Fibroblast of lung (primary cell): ENCODE measurements around the gene SPEM1. TPM values are rescaled to one million over a fixed set of nuclear protein-coding genes. Genes with fewer than 3 reads are reported as not detected.

ENCODE experiments used
- DNase-seq, 2 donors: peaks; one replicate each; pipeline versions ENCODE4 v3.0.0 to v3.0.0-alpha.2; 2010; ENCODE audit warnings: low read depth in 2 of 2
- H2AFZ ChIP-seq: 2 replicates; pipeline ENCODE4 v1.5.1; 2012; ENCODE audit warnings: low read length, control low read depth, inconsistent platforms
- H3K27ac ChIP-seq: 2 replicates; pipeline ENCODE4 v1.5.1; 2011; ENCODE audit warnings: low read length, control low read depth; ENCODE audit not compliant: insufficient read depth
- H3K27me3 ChIP-seq: 2 replicates; pipeline ENCODE4 v1.5.1; 2011; ENCODE audit warnings: mild to moderate bottlenecking, low read length; ENCODE audit not compliant: control insufficient read depth, insufficient read depth
- H3K36me3 ChIP-seq: 2 replicates; pipeline ENCODE4 v1.5.1; 2011; ENCODE audit warnings: low read length; ENCODE audit not compliant: control insufficient read depth, insufficient read depth
- H3K4me1 ChIP-seq: 2 replicates; pipeline ENCODE4 v1.5.1; 2011; ENCODE audit warnings: low read length; ENCODE audit not compliant: control insufficient read depth, insufficient read depth; ENCODE audit errors: extremely low read depth
- H3K4me2 ChIP-seq: 2 replicates; pipeline ENCODE4 v1.5.1; 2011; ENCODE audit warnings: low read length, control low read depth; ENCODE audit not compliant: insufficient read depth; ENCODE audit errors: extremely low read depth
- H3K4me3 ChIP-seq, 4 experiments: fragments of 200-600 bp in 1 of 4; sonication (generic) in 1 of 4; replicated peaks in 1 of 4; 2 replicates each; pipeline ENCODE4 v1.5.1; 2011 to 2016; ENCODE audit warnings: low read length in 4 of 4, low read depth in 3 of 4, mild to moderate bottlenecking in 3 of 4, control low read depth in 2 of 4, inconsistent platforms in 1 of 4, mixed read lengths in 1 of 4; ENCODE audit not compliant: insufficient read depth in 1 of 4; ENCODE audit errors: control extremely low read depth in 1 of 4
- H3K79me2 ChIP-seq: 2 replicates; pipeline ENCODE4 v1.5.1; 2012; ENCODE audit warnings: mild to moderate bottlenecking, low read length, inconsistent platforms; ENCODE audit not compliant: control insufficient read depth, insufficient read depth
- H3K9ac ChIP-seq: 2 replicates; pipeline ENCODE4 v1.5.1; 2011; ENCODE audit warnings: mild to moderate bottlenecking, low read length, control low read depth; ENCODE audit not compliant: insufficient read depth
- H3K9me3 ChIP-seq: 2 replicates; pipeline ENCODE4 v1.5.1; 2012; ENCODE audit warnings: low read depth, low read length; ENCODE audit not compliant: control insufficient read depth, insufficient read depth
- H4K20me1 ChIP-seq: 2 replicates; pipeline ENCODE4 v1.5.1; 2011; ENCODE audit warnings: low read length; ENCODE audit not compliant: control insufficient read depth, insufficient read depth; ENCODE audit errors: extremely low read depth
- EZH2 ChIP-seq: IDR thresholded peaks from 2 replicates; pipeline ENCODE4 v1.5.1; 2012; ENCODE audit warnings: low read length, control low read depth, mild to moderate bottlenecking; ENCODE audit errors: missing control alignments
- polyA plus RNA-seq, 2 donors: library from polyadenylated mRNA; depleted of rRNA in 1 of 2; stranded (reverse) in 1 of 2; unstranded in 1 of 2; fragments of >200 nt; gene quantifications; 2 replicates each; pipeline ENCODE4 v1.2.1, GENCODE V29; 2011 to 2012; ENCODE audit warnings: missing spikeins in 1 of 2
- total RNA-seq: library from RNA; depleted of rRNA; stranded (reverse); fragments of >200 nt; gene quantifications from 2 replicates; pipeline ENCODE4 v1.2.1, GENCODE V29; 2014
- TF ChIP-seq, protein P1 (sequence below), 2 donors: IDR thresholded peaks in 1 of 2; conservative IDR thresholded peaks in 1 of 2; 1 replicate in 1 of 2; 2 replicates in 1 of 2; pipeline ENCODE4 v1.5.1; 2011 to 2012; ENCODE audit warnings: low read length in 2 of 2, control low read depth in 1 of 2, inconsistent platforms in 1 of 2, low read depth in 1 of 2, mild to moderate bottlenecking in 1 of 2

Gene SPEM1
- total and polyA plus RNA-seq, 2 donors (not counting 1 experiment from before 2014, with no cell fraction given) = not detected

DNA sequence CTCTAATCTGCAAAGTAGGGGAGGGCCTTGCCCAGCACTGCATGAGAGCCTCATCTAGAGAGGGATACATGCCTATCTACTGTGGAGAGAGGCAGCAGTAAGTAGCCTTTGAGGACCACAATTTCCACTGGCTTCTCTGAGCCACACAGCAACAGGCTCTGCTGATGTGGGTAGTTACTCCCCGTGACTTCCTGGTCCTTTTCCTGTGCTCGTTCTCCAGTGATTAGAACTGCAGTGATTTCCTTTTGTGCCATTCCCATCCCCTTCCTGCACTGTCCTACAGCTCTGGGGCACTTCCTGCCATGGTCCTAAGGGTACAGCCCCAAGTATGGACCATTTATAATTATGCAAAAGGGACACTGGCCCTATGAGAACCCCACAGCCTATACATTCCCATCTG, 28.8 kb upstream of the SPEM1 start:
- Histone ChIP-seq H3K9me3 (no peaks in the 10 kb centered on the region), H3K4me3 (no peak overlapping the region), H3K36me3 (peaks cover 15% of the 10 kb centered on the region), H3K27me3 (no peaks in the 10 kb centered on the region), H3K4me1 (peaks cover 3% of the 10 kb centered on the region), H4K20me1 (no peaks in the 10 kb centered on the region), H2AFZ (no peak overlapping the region), H3K27ac (no peak overlapping the region), H3K4me2 (no peak overlapping the region), H3K79me2 (no peaks in the 10 kb centered on the region), H3K9ac (no peak overlapping the region)
- no peak for DNase-seq
- TF ChIP-seq, protein P1, sequence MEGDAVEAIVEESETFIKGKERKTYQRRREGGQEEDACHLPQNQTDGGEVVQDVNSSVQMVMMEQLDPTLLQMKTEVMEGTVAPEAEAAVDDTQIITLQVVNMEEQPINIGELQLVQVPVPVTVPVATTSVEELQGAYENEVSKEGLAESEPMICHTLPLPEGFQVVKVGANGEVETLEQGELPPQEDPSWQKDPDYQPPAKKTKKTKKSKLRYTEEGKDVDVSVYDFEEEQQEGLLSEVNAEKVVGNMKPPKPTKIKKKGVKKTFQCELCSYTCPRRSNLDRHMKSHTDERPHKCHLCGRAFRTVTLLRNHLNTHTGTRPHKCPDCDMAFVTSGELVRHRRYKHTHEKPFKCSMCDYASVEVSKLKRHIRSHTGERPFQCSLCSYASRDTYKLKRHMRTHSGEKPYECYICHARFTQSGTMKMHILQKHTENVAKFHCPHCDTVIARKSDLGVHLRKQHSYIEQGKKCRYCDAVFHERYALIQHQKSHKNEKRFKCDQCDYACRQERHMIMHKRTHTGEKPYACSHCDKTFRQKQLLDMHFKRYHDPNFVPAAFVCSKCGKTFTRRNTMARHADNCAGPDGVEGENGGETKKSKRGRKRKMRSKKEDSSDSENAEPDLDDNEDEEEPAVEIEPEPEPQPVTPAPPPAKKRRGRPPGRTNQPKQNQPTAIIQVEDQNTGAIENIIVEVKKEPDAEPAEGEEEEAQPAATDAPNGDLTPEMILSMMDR (conservative IDR thresholded peaks at IDR 0.05 in 1 of 2, IDR thresholded peaks at IDR 0.05 in 1 of 2; ENCODE audit: low read depth in 1 of 2, low read length in 2 of 2) = no peak
- TF ChIP-seq EZH2 = no peak

DNA sequence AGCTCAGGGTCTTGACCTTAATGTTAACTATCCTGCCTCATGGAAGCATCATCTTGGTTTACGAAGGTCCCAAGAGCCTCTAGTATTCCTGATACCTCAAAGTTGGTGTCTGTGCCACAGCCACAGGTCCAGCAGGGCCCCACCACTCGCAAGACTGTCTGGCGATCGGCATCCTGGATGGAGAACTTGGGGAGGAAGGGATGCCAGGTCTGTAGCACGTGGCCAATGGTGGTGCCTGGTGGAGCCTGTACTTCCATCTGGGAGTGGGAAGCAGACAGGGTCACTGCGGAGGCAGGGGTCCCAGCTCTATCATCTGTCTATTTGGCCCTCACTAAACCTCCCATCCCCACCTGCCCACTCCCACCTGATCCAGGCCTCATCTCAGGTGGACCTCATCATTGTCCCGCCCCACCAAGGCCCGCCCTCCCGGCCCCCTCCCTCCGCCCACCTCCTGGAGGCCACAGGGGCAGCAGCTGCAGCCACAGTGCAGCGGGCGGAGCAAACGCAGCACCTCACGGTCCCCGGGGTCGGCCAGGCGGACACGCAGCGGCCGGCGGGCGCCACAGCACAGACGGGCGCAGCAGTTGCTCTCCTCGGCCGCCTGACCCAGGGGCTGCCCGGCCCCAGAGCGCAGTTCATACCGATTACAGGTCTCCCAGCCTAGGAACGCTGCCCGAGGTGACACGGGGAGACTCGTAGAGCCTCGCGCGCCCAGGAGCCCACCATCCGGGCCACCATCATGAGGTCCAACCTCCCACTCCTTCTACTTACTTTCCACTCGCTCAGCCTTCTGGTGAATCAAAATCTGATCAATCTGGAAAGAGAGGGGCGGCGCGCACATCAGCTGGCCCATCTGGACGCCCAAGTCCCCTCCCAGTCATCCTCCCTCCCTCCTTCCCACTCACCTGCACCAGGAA, 27.2 kb upstream of the SPEM1 start:
- peak overlapping the region; percentile 92 for H3K4me2 ChIP-seq
- DNase-seq = no peak
- no peak overlapping the region for H2AFZ ChIP-seq
- H3K4me1 ChIP-seq = peaks cover 3% of the 10 kb centered on the region
- H4K20me1 ChIP-seq = no peaks in the 10 kb centered on the region
- TF ChIP-seq, protein P1 (conservative IDR thresholded peaks at IDR 0.05 in 1 of 2, IDR thresholded peaks at IDR 0.05 in 1 of 2; ENCODE audit: low read depth in 1 of 2, low read length in 2 of 2) = no peak
- no peak for TF ChIP-seq EZH2
- H3K9me3 ChIP-seq = no peaks in the 10 kb centered on the region
- peaks cover 15% of the 10 kb centered on the region for H3K36me3 ChIP-seq
- peak overlapping the region; percentile 54 to 96 (median 80) for H3K4me3 ChIP-seq
- no peak overlapping the region for H3K27ac ChIP-seq
- peak overlapping the region; percentile 80 for H3K9ac ChIP-seq
- no peaks in the 10 kb centered on the region for H3K27me3 ChIP-seq
- no peaks in the 10 kb centered on the region for H3K79me2 ChIP-seq

DNA sequence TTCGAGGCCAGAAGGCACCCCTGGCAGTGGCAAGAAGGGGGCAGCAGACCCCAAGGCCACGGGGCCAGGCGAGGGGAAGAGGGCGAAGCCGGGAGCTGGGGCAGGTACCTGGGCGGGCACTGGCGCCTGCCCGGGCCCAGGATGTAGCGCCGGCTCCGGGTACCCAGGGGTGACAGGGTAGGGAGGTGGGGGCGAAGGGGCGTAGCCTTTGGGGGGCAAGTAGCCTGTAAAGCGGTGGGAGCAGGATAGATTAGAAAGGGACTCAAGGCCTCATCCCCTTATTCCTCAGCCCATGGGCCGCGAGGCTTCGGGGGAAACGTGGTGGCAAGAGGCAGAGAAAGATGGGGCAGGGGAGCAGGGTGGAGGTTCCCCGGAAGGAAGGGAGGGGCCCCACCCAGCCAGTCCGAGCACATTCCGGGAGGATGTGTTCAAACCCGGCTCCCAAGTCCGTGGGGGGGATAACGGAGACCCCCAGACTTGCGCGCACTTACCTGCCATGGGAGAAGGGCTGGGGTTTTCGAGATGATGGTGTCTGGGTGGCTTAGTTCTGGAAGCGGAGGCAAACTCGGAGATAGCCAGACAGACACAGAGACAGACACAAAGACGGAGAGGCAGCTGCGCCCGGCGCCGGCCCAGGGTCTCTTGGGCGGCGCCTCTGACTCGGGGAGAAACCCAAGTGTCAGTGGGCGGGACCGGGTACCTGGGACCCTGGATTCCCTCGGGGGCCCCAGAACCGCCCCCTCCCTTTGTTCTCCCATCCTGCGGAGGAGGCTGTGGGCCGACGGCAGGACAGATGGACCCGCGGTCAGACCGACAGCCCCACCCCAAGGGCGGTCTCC, 26.3 kb upstream of the SPEM1 start:
- H3K4me3 ChIP-seq = peak overlapping the region; percentile 54 to 96 (median 80)
- DNase-seq = no peak
- peak overlapping the region; percentile 80 for H3K9ac ChIP-seq

More for the DNA sequence above, 26.3 kb upstream of the SPEM1 start:
- Histone ChIP-seq H3K79me2 (no peaks in the 10 kb centered on the region), H4K20me1 (no peaks in the 10 kb centered on the region), H3K4me1 (peaks cover 3% of the 10 kb centered on the region), H3K27me3 (no peaks in the 10 kb centered on the region), H3K9me3 (no peaks in the 10 kb centered on the region), H3K4me2 (peak overlapping the region; percentile 92), H3K27ac (peak overlapping the region; percentile 90), H2AFZ (peak overlapping the region; percentile 15), H3K36me3 (peaks cover 15% of the 10 kb centered on the region)
- TF ChIP-seq, protein P1 (conservative IDR thresholded peaks at IDR 0.05 in 1 of 2, IDR thresholded peaks at IDR 0.05 in 1 of 2; ENCODE audit: low read depth in 1 of 2, low read length in 2 of 2) = peak in 1 of 2 donors; percentile 5
- no peak for TF ChIP-seq EZH2
